ENCODE results near the gene CACNA2D2.

The CACNA2D2 gene

DNA sequence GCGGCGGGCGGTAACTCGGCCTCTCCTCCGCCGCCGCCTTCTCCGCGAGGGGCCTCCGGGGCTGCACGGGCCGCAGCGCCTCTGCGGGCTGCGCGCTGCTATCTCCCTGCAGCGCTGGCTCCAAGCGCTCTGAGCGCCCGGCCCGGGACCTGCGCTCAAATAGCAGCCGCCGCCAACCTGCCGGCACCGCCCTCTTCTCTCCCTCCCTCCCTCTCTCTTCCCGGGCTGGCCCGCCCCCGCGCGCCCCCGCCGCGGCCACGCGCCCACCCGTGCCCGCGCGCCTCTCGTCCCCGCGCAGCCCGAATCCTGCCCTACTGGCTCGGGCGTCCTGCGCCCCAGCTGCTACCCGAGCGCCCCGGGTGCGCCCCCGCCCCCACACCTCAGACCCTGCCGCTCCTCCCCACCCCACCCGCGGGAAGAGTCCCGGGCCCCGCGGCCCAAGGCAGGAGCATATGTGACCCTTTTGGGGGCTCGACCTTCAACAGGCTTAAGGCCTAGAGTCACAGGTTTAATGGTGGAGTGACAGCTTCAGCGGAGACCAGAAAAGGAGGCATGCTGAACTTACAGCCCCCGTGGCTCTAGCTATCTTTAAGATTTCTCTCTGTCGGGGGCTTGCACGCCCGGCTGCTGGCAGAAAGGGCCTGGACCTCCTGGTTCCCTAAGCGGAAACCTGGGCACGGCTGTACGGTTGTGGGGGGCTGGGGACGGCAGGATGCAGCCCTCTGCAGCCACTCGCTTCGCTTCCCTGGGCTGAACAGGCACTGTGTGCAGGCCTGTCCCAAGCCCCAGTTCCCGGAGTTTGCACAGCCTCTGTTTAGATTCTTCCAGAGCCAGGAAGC, at the start of gene CACNA2D2:
Gene CACNA2D2 (minus strand): TSS at position 131 of the 839 bp plus-strand sequence. CDS start 211 bp downstream, outside the sequence.
- peak; percentile 59 for DNase-seq

DNA sequence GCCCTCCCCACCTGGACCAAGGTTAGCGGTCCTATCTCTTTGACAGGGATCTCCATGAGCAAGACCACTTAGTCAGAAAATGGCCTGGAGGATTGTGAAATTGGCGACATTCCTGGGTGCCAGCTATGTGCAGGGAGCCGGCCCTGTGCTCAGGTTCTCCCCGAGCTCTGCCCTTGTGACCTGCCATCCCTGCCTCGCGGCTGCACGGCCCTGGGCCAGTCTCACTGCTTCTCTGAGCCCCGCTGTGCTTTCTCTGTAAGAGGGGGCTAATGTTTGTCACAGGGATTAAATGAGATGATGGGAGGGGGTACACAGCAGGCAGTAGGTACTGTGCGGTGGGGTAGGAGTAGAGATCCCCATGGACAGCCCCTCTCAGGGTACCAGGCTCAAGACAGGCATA, 49.2 kb upstream of the CACNA2D2 start:
- no peak for DNase-seq

DNA sequence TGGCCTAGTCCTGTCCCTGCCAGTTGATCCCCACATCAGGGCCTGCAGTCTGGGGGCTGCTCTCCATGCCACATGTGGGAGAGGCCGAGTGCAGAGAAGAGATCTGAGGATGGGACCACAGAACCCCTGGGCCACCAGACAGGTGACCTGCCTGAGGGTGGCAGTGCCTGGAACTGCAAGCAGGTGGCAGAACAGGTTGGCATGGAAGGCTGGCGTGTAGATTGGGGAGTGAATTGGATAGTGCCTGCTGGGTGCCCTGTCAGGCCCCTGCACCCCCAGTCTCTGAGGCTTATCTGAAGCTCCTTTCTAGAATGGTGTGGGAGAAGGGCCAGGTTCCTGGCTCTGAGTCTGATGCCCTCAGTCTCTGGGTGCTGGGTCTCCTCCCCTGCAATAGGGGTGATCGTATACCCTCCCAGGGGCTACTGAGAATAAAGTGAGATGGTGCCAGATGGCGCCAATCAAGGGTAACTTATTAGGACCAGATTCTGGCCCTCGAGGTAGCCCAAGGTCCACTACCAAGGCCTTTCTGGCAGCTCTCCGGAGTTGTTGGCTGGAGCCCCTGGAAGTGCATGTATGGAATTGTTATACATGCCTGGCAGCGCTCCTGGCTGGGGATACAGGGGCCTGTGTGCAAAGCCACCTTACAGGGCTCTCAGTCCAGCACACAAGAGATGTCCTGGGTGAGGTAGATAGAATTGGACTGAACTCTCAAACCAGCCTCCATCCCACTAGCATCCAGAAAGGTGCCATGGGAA, 48.4 kb upstream of the CACNA2D2 start:
- no peak for DNase-seq

DNA sequence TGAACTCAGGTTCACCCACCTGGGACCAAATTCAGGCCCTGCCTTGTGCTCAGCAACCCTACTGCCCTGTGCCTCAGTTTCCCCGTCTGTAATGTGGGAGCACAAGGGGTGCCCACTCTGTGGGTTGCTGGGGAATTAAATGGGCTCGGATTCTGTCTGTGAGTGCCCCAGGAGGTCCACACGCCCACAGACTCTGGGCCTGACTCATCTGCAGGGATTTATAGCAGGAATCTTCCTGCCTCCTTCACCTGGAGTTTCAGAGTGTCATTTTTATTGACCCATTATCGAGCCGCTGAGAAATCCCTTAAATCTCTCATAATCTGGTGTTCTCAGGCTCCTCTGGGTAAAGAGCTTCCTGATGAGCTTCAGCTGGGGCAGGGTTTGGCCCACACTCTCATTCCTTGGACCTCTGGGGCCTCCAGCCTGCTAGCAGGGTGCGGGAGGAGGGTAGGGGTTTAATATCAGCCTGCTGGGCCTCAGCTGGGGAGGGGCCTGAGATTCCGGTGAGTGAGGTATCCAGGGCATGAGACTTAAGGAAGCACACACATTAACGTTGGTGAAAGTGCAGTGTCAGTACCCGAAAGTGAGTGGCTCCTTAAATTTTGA, 47.7 kb upstream of the CACNA2D2 start:
- DNase-seq, result no peak

DNA sequence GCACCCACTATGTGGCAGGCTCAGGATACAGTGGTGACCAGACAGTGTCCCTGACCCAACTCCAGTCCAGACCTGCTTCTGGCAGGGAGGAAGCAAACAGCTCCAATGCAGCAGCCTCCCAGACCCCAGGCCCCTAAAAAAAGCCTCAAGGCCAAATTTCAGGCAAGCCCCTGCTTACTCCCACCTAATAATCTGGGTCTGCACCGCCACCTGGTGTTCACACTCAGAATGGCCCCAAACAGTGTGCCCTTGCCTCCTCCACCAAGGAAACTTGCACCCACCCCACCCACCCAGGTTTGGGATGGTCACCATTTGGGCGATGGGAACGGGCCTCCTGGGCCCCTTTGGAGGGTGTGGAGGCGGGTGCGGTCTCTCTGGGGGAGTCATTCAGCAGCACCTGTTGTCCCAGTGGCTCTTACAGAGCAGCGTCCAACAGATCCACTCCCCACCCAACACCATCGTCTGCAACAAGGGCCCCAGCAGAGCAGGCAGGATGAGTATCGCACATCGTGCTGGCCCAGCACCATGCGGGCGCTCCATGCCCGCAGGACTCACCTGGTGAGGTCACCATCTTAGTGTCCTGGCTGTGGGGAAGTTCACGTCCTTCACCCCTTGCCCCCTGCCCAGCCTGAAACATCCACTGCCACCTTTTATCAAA, 46.8 kb upstream of the CACNA2D2 start:
- DNase-seq, result peak; percentile 80

DNA sequence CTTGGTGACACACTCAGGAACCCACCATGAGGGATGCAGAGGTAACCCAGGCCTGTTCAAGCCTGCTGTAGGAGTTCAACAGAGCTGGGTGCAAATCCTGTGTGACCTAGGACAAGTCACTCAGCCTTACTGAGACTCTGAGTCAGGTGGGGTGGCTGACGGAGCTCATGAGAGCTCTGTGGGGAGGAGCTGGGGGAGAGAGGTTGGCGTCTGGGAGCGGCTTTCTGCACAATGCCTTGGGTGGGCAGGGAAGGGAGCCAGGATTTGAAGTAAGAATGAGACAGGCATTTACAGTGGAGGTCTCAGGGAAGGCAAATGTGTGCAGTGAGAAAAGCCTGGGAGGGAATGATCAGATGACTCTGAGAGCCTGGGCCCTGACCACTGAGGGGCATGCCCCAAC, 45.8 kb upstream of the CACNA2D2 start:
- no peak for DNase-seq

DNA sequence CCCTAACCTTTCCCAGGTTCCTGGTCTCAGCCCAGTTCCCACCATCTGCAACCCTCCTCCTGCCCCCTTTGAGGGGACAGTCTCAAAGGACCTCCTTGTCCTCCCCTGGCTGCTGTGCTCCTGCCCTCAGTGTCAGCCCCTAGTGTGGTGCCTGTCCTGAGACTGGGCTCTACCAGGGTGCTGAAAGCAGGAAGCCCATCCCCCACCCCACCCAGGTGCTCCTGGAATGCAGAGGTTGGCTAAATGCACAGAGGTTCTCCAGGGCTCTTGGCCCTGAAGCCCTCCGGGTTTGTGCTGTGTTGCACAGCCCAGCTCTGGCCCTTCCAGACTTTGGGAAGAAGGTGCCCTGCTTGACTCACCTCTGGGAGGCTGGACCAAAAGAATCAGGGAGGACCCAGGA, 42.3 kb upstream of the CACNA2D2 start:
- DNase-seq, result no peak

DNA sequence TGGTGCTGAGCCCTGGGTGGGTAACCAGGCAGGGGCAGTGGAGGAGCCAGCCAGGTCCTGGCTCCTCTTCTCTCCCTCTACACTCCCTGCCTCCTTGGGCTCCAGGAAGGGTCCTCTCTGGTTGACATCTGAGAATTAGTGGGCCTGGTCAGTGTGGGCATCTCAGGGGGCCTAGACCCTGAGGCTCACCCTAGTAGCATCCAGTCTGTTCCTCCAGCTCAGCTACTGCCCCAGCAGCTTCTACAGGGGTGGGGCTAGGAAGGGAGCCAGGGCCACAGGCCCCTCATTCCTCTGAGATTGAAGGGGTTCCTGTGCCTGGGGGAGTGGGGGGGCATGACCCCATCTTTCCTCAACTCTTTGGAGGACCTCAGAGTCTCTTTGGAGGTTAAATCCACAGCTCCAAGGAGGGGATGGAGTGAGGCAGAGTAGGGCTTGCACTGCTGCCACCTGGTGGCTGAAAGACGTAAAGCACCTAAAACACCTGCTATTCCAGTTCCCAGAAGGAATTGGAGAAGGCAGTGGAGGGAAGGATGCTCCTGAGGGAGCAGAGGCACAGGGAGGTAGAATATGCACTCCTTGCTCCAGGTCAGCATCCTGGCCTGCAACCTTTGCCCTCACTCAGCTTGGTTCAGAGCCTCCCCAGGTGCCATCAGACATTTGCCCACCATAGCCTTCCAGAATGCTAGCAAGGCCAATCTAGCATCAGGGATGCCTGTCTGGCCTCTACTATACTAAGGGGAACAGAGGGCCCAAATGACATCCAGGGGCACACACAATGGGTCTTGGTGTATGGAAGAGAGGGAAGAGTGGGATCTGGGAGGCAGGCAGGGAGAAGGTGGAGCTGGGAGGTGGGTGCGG, 39.0 kb upstream of the CACNA2D2 start:
- DNase-seq, result peak; percentile 73

DNA sequence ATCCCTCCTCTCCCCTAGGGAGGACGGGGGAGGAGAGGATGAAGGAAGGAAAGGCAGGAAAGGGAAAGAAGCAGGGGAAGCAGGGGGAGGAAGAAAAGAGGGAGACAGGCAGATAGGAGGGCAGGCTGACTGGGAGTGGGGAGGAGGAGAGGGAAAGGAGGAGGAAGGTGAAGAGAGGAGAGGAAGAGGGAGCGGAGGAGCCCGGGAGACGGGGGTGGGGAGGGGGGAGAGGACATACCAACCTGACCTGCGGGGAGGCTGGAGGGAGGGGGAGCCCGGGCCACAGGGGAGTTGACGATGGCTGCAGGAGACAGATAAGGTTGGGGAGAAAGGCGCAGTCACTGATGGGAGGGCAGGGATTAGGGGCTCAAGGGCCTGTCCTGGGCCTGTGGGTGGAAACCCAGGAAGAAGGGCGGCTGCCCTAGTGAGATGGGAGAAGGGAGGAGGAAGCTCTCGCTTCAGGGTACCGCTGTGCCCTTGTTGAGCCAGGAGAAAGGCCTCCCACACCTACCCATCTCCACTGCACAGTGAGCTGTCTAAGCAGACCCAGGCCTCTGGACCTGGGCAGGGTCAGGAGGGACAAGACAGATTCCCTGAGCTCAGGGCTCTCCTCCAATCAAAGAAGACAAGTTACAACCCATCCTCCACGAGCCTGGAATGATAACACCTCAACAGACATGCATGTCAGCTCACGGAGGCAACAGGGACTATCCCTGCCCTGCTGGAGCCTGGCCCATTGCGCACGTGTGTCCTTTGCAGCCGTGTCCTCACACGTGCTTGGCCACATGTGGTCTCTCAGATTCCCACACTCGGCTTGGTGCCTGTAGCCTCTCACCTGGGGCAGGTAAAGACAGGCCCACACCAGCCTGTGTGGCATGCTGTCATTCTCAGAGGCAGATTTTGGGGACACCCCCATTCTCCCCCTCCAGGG, 36.2 kb upstream of the CACNA2D2 start:
- DNase-seq, result no peak

DNA sequence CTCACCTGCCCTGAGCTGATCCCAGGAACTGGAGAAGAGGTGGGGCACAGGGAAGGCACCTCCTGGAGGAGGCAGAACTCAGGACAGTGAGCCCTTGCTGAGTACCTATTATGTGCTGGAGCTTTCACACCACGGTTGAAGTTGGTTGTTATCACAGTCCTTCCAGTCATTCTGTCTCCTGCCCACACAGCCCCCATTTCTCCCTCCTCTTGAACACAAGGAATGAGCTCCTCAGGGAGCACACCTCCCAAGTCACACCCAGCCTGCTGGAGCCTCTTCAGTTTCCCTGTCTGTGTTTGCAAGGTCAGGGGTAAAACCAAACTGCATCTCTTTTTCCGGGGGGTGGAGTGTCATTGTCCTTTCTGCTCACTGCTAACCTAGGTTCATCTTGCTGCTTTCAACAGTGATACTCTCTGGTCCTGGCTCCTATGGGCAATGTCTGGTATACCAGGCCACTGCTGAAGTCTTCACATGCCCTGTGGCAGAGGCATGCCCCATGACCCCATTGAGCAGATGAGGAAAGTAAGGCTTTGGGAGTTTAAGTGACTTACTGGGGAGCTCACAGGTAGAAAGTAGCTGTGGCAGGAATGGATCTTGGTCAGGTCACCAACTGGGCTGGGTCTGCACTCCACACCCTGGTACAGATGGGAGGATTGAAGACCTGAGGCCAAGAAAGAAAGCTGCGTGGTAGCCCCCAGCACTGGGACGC, 34.1 kb upstream of the CACNA2D2 start:
- DNase-seq, result no peak

DNA sequence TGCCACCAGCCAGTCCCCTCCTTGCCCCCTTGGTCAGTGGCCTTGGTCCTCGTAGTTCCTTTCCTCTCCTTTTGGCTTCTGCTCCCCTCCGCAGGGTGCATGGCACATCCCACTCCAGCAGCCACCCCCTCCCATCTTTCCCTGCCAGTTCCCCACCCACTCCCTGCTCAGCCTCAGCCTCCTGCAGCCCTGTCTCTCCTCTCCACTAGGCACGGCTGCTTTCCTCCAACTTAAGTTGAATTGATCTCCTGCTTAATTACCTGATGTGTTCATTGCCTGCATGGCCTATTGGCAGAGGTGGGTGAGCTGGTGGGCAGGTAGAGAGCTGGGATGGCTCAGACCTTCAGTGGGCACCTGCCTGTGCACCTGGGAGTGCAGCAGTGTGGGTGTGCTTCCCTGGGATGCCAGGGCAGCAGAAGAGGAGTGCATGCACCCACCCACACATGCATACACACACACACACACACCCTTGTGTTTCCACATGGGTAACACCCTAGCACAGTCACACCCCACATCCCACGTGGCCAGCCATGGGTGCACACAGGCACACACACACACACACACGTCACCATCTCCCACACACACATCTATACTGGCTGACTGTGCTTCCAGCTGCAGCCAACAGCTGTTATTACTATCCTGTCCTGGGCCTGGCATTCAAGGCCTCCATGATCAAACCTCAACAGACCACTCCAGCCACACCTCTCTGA, 33.2 kb upstream of the CACNA2D2 start:
- DNase-seq, result no peak

DNA sequence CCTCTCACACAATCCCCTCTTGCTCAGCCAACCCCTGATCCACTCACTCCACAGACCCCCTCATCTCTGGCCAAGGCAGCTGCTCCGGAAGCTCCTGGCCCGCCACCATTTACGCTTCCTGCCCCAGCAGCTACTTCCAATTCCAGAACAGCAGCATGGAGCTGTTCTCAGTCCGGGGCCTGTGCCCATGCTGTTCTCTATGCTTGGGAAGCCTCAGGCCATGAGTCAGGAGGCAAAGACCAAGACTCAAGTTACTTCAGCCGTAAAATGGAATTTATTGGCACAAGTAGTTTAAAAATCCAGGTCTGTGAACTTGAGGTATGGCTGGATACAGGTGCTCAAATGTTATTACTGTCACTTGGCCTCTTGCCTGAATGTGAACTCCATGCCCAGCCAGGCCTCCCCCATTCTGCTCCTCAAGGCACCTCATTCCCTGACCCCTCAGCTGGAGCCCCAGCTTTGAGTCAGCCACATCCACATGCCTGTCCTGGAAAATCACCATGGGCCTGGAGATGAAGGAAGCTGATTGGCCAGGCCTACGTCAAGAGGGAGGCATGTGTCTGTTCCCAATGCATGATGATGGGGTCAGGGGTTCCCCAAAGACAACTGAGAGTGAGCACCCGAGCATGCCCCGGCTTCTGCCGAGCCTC, 31.4 kb upstream of the CACNA2D2 start:
- no peak for DNase-seq

DNA sequence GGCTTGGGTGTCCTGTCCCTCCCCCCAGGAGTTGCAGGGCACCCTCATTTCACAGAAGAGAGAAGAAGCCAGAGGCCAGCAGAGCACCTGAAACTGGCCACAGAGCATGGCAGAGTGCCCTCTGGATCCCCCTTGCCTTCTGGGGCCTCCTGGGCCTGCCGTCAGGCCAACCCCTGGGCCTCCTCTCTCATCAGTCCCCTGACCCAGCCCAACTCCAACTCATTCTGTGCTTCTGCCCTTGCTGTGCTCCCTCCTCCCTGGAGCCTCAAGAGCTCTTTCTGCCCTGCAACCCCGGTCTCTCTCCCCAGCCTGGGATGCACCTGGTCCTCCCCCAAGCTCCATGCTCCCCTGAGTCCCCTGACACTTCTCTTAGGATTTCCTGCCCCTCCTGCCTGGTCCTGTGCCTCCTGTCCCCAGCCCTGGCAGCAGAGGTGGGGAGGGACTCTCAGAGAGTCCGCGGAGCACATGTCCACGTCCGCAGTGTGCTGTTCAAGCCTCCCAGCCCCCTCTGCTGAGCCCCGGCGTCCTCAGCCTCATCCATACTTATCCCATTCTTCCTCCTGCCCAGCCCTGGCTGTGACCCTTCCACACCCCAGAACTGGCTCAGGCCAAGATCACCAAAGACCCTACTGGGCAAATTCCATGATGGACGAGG, 30.5 kb upstream of the CACNA2D2 start:
- no peak for DNase-seq

DNA sequence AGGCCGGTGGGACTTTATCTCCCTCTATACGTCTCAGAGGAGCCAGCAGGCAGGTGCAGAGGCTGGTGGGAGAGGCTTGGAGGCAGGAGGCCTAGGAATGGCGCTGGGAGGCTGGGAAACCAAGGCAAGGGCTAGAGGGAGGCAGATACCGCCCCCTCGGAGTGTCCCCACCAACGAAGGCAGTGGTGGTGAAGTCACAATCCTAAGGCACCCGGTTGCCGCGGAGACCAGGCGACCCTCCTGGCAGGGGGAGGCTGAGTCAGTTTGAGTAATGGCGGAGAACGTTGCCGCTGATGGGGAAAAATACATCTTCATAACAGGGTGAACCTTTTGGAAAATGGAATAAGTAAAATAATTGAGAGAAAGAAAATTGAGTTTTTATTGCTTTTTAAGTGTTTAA, 29.9 kb upstream of the CACNA2D2 start:
- DNase-seq, result no peak

DNA sequence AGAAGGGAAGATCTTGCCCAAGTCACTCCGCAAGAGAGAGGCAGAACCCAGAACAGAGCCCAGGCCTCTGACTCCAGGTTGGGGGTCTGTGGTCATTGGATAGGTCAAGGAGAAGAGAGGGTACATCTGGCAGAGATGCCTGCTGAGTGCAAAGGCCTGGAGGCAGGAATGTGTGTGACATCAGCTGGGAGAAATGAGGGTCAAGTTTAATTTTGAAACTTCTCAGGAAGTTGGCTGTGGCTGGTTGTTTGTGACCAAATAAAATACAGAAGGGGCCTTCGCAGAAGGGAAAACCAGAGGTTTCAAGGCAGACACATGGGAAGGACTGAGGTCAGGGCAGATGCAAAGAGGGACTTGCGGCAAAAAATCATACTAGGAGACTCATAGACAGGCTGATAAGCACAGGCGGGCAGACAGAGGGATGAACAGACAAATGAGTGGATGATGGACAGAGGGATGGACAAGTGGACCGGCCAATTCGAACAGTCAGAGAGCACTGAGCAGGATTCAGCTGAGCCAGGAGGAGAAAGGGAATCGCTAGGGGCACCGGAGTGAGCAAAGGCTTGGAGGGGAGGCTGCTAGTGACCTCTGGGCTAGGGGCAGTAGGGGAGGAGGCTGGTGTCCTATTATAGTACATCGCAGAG, 28.8 kb upstream of the CACNA2D2 start:
- no peak for DNase-seq

DNA sequence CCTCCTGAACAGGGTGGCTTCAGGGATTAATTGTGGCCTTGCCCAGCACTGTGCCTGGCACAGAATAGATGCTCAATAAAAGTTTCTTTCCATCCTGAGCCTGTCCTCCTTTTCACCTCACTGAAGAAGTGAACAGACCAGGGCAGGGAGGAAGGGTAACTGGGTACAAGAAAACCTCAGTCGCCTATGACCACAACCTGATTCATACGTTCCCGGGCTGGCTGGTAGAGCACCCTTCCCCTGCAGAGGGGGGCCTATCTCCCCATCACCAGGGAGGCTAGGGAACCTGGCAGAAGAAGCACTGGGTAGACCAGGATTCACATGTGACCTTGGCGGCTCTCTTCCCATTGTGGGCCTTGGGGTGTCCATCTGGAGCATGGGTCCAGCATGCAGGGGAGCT, 27.8 kb upstream of the CACNA2D2 start:
- no peak for DNase-seq

DNA sequence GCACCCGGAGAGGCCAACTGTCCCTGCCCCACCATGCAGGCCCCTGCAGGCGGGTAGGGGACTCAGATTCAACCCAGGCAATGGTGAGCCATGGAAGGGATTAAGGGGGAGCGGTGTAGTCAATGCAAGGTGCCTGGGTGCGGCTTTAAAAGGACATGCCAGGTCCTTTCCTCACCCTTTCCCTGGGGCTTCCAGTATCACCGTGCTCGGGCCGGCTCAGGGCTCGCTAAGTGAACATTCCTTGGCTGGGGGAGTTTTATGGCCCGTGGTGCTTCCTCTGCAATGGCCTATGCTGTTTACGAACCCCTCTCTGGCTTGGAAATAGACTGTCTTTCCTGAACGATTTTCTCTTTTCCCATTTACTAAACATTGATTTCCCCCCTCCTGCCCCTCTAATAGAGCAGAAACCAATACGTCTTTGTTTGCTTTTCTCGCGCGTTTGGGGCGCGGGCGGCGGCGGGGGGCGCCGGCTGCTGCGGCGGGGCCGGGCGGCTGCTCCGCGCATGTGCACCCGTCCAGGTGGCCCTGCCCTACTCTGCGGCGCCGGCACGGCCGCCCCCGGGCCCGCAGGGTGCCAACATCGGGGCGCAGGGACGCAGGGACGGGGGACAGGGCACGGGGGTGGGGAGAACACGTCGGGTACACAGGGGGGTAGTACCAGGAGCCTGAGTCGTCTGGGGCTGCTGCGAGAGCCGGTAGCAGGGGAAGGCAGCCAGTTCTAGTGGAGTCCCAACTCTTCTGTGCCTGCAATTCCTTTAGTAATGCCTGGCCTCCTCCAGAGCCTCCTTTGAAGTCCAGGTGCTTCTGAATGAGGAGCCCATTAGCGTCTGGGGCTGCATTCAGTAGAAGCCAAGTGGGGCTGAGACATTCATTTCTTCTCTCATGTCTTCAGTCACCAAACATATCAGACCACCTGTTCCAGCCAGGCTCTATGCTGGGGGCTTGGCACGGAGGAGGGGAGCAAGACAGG, 26.9 kb upstream of the CACNA2D2 start:
- no peak for DNase-seq

Data from activated CD4-positive, alpha-beta T cell treated with anti-CD3 and anti-CD28 coated beads for 48 hours (primary cell).